Gastrocnemius medialis (tissue), 4 donors: ENCODE data around the gene DOCK3. TPM values are rescaled to one million over a fixed set of nuclear protein-coding genes. Genes with fewer than 3 reads are reported as not detected.
"Not testable (repeated sequence)": the region's sequence is repeated elsewhere in the genome, so short reads cannot be mapped to it uniquely, and the experiment has no call there.

Source experiments
- ATAC-seq, 2 donors: fragments of 150-250 bp; one replicate each; pipeline ENCODE4 v1.9.1; 2016
- DNase-seq, 2 donors: peaks; one replicate each; pipeline ENCODE4 v3.0.0-alpha.2; 2019
- H3K27ac ChIP-seq, 4 donors: fragments of 200-600 bp; sonication (generic); 1 replicate in 1 of 4; 2 replicates in 3 of 4; pipeline ENCODE4 v1.5.1; 2016 to 2018; ENCODE audit warnings: mild to moderate bottlenecking in 2 of 4, moderate library complexity in 1 of 4
- H3K27me3 ChIP-seq, 3 donors: fragments of 200-600 bp; sonication (generic) in 2 of 3; 1 replicate in 1 of 3; 2 replicates in 2 of 3; pipeline versions ENCODE4 v1.5.1 to v1.6.0; 2016 to 2019; ENCODE audit warnings: mild to moderate bottlenecking in 1 of 3, moderate library complexity in 1 of 3
- H3K36me3 ChIP-seq, 2 donors: fragments of 200-600 bp; sonication (generic) in 1 of 2; one replicate each; pipeline ENCODE4 v1.5.1; 2017 to 2018
- H3K4me1 ChIP-seq, 2 donors: fragments of 200-600 bp; sonication (generic) in 1 of 2; one replicate each; pipeline ENCODE4 v1.5.1; 2016 to 2017; ENCODE audit warnings: mild to moderate bottlenecking in 2 of 2
- H3K4me3 ChIP-seq, 4 donors: fragments of 200-600 bp; sonication (generic) in 3 of 4; 1 replicate in 1 of 4; 2 replicates in 3 of 4; pipeline ENCODE4 v1.5.1; 2016 to 2019; ENCODE audit warnings: mild to moderate bottlenecking in 2 of 4
- H3K9me3 ChIP-seq, 3 donors: fragments of 200-600 bp; sonication (generic) in 2 of 3; 1 replicate in 1 of 3; 2 replicates in 2 of 3; pipeline ENCODE4 v1.5.1; 2016 to 2019
- POLR2A ChIP-seq, 2 donors: fragments of 450-650 bp; IDR thresholded peaks; one replicate each; pipeline ENCODE4 v1.6.1; 2017; ENCODE audit warnings: antibody characterized with exemption in 2 of 2, mild to moderate bottlenecking in 2 of 2, moderate library complexity in 2 of 2
- in situ Hi-C, 4 donors: fragments of 200-750 bp; cut with MboI; loops; one replicate each; pipeline versions ENCODE4 v1.15.0 to v1.8.0; 2017; ENCODE audit warnings: low sequenced_read_pairs in 4 of 4
- intact Hi-C: fragments of 100-400 bp; cut with DNase I; formaldehyde crosslinking; loops from one replicate; pipeline ENCODE4 v1.15.1; 2023; ENCODE audit warnings: low total_unique reads
- total RNA-seq, 4 donors: library from RNA; depleted of rRNA; stranded (reverse); fragments of >200 nt; gene quantifications; one replicate each; pipeline versions ENCODE4 v1.1.0 to v1.2.3, GENCODE V29; 2016
- TF ChIP-seq, protein P1 (sequence below), 5 experiments: fragments of 450-650 bp in 3 of 5; fragments of 200-600 bp in 2 of 5; sonication (generic) in 2 of 5; IDR thresholded peaks in 4 of 5; conservative IDR thresholded peaks in 1 of 5; 1 replicate in 4 of 5; 2 replicates in 1 of 5; pipeline ENCODE4 v1.5.1; 2016 to 2019; ENCODE audit warnings: antibody characterized with exemption in 5 of 5, mild to moderate bottlenecking in 3 of 5, moderate library complexity in 3 of 5

The DOCK3 gene
- total RNA-seq, 4 donors from 2014 or later = 0.61 to 3.1 (median 0.73) TPM

- H3K4me1 ChIP-seq = no peaks in the 10 kb centered on the region
- no peaks in the 10 kb centered on the region for H3K36me3 ChIP-seq
- no peak overlapping the region for H3K4me3 ChIP-seq
- ATAC-seq = no peak
- TF ChIP-seq, protein P1, sequence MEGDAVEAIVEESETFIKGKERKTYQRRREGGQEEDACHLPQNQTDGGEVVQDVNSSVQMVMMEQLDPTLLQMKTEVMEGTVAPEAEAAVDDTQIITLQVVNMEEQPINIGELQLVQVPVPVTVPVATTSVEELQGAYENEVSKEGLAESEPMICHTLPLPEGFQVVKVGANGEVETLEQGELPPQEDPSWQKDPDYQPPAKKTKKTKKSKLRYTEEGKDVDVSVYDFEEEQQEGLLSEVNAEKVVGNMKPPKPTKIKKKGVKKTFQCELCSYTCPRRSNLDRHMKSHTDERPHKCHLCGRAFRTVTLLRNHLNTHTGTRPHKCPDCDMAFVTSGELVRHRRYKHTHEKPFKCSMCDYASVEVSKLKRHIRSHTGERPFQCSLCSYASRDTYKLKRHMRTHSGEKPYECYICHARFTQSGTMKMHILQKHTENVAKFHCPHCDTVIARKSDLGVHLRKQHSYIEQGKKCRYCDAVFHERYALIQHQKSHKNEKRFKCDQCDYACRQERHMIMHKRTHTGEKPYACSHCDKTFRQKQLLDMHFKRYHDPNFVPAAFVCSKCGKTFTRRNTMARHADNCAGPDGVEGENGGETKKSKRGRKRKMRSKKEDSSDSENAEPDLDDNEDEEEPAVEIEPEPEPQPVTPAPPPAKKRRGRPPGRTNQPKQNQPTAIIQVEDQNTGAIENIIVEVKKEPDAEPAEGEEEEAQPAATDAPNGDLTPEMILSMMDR (IDR thresholded peaks at IDR 0.05 in 4 of 5, conservative IDR thresholded peaks at IDR 0.05 in 1 of 5) = no peak
- TF ChIP-seq POLR2A (IDR thresholded peaks at IDR 0.05) = no peak
- no peak overlapping the region for H3K27ac ChIP-seq
- in situ Hi-C loops = no loop called here
- H3K9me3 ChIP-seq = no peaks in the 10 kb centered on the region
- no peak for DNase-seq
- intact Hi-C loops = no loop called here
- H3K27me3 ChIP-seq = no peaks in the 10 kb centered on the region
Observed at GRCh38 chr3:51362476-51362875, 687.7 kb downstream of the DOCK3 start.

DNA sequence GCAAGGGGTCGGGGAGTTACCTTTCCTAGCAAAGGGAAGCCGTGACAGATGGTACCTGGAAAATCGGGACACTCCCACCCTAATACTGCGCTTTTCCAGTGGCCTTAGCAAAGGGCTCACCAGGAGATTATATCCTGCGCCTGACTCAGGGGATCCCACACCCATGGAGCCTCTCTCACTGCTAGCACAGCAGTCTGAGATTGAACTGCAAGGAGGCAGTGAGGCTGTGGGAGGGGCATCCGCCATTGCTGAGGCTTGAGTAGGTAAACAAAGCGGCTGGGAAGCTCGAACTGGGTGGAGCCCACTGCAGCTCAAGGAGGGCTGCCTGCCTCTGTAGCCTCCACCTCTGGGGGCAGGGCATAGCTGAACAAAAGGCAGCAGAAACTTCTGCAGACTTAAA, 693.5 kb downstream of the DOCK3 start:
- H3K9me3 ChIP-seq, H3K27me3 ChIP-seq, H3K4me1 ChIP-seq, H3K4me3 ChIP-seq, in situ Hi-C loops, H3K27ac ChIP-seq, H3K36me3 ChIP-seq, intact Hi-C loops, ATAC-seq, DNase-seq: not testable (repeated sequence)

DNA sequence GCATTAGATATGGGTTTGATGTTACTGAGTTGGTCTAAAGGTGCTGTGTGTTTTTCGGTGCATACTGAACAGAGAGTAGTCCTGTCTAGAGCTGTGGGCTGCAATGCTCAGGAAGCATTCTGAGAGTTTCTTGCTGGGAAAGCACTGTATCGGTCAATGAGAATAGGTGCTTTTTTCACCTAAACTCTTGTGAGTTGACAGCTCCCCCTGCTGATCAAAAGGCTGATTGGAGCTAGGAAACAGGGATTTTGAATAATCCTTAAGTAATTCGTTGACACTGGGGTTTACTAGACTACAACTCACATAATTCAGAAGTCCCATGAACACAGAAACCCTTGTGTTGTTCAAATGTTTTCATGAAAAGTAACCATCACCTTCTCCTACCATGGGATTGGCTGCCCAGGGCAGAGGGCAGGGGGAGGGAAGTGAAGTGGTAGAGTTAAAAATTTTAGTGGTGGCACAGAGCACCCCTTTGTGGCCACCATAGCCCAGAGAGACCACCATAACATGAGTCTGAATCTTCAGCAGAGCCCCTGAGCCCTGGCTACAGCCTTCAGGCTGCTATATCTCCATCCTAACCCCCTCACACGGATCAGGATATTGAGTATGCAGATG, 697.3 kb downstream of the DOCK3 start:
- no peaks in the 10 kb centered on the region for H3K9me3 ChIP-seq
- DNase-seq = no peak
- H3K27me3 ChIP-seq = no peaks in the 10 kb centered on the region
- no peak overlapping the region for H3K4me3 ChIP-seq
- no peak overlapping the region for H3K27ac ChIP-seq
- H3K36me3 ChIP-seq = no peaks in the 10 kb centered on the region
- no peaks in the 10 kb centered on the region for H3K4me1 ChIP-seq
- TF ChIP-seq, protein P1 (IDR thresholded peaks at IDR 0.05 in 4 of 5, conservative IDR thresholded peaks at IDR 0.05 in 1 of 5) = peak in 4 of 5 experiments; percentile 19 to 46 (median 40)
- no peak for TF ChIP-seq POLR2A (IDR thresholded peaks at IDR 0.05)
- in situ Hi-C loops (loop anchor here in 2 of 4 donors (10.0 kb wide), 2 partner anchors 747 to 757 kb away; partner anchors contain the start of genes CISH (in 1 of the 2) and MAPKAPK3 (in 1 of the 2)), intact Hi-C loops (loop anchor here (5.0 kb wide), 1 partner anchor 755 kb away; the partner anchor contains the start of gene MAPKAPK3)
- ATAC-seq = peak; percentile 30 to 46

GRCh38 chr3:51373658-51374421, 699.1 kb downstream of the DOCK3 start:
- in situ Hi-C loops = loop anchor here in 2 of 4 donors (10.0 kb wide), 2 partner anchors 749 to 759 kb away; partner anchors contain the start of genes CISH (in 1 of the 2) and MAPKAPK3 (in 1 of the 2)
- Histone ChIP-seq H3K27me3 (no peaks in the 10 kb centered on the region), H3K4me1 (no peaks in the 10 kb centered on the region), H3K9me3 (no peaks in the 10 kb centered on the region), H3K4me3 (no peak overlapping the region), H3K27ac (no peak overlapping the region), H3K36me3 (no peaks in the 10 kb centered on the region)
- intact Hi-C loops = loop anchor here (5.0 kb wide), 1 partner anchor 757 kb away; the partner anchor contains the start of gene MAPKAPK3
- DNase-seq (no peak), ATAC-seq (no peak)
- no peak for TF ChIP-seq POLR2A (IDR thresholded peaks at IDR 0.05)

- Histone ChIP-seq H3K27me3 (no peaks in the 10 kb centered on the region), H3K27ac (no peak overlapping the region), H3K4me3 (no peak overlapping the region), H3K36me3 (no peaks in the 10 kb centered on the region), H3K4me1 (no peaks in the 10 kb centered on the region), H3K9me3 (no peaks in the 10 kb centered on the region)
- intact Hi-C loops (loop anchor here (5.0 kb wide), 1 partner anchor 757 kb away; the partner anchor contains the start of gene MAPKAPK3), in situ Hi-C loops (loop anchor here in 2 of 4 donors (10.0 kb wide), 2 partner anchors 750 to 760 kb away; partner anchors contain the start of genes CISH (in 1 of the 2) and MAPKAPK3 (in 1 of the 2))
- ATAC-seq (no peak), DNase-seq (no peak)
- no peak for TF ChIP-seq POLR2A (IDR thresholded peaks at IDR 0.05)
- TF ChIP-seq, protein P1 (IDR thresholded peaks at IDR 0.05 in 4 of 5, conservative IDR thresholded peaks at IDR 0.05 in 1 of 5) = no peak
Observed at GRCh38 chr3:51374456-51374855, 699.7 kb downstream of the DOCK3 start.
